GM18517 (cell line): ENCODE results near the gene LAS1L.
"Not testable (repeated sequence)": the region's sequence is repeated elsewhere in the genome, so short reads cannot be mapped to it uniquely, and the experiment has no call there.

Experiments
- ATAC-seq: cut with Tn5 transposase; IDR thresholded peaks from one replicate; pipeline ENCODE4 v1.9.1; 2021; ENCODE audit warnings: mild to moderate bottlenecking, moderate library complexity; ENCODE audit not compliant: unreplicated experiment

The LAS1L gene

GRCh38 chrX:65534450-65535292 is at the start of gene LAS1L:
LAS1L (minus strand) TSS chrX:65534787; CDS start chrX:65534715, 72 bp downstream.
- peak; percentile 99 for ATAC-seq

GRCh38 chrX:65582450-65583082 is 48.0 kb upstream of the LAS1L start:
- ATAC-seq, result no peak

DNA sequence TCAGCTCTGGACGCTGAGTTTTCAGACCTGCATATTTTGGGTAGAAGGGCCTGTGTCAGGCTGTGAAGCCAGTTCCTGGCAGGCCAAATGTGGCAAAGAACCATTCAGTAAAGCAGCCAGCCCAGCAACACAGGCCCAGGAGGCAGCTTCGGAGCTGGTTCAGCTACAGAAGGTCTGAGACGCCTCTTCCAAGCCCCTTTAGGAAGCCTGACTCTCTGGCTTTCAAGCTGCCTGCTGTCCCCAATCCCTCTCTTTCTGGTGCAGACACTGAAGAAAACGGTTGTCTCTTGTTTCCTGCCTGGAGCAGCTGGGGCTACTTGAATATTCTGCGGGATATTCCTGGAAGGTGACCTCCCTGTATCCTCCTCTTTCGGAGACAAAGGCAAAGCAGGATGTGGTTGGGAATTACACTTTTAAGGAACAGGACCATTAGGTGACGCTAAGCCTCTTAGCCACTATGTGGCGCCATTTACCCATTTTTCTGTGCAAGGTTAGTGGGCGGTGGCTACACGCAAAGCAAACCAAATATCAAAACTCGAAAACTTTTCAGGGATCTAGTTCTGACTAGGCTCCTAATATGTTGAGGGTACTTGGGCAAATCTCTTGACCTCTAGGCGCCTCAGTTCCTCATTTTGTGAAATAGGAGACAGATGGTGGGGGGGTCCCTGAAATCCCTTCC is 47.2 kb upstream of the LAS1L start:
- ATAC-seq, result peak; percentile 90

DNA sequence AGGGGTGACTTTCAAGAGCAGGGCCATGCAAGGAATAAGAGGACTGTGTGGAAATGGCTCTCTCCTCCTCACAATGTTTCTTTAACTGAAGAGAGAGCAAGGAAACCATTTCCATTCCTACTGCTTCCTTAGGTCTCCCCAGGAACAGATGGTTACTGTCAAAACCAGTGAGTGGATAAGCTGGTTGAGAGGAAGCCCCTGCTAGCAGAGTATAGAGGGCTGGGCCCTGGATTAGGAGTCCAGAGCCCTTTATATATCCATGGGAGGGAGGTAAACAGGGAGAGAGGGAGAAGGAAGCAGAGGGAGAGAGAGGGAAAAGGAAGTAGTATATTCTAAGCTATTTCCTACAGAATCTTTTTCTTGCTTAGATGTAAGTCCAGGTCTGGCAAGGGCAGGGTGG is 43.8 kb upstream of the LAS1L start:
- ATAC-seq, result no peak

GRCh38 chrX:65576160-65576559 is 41.6 kb upstream of the LAS1L start:
- no peak for ATAC-seq

DNA sequence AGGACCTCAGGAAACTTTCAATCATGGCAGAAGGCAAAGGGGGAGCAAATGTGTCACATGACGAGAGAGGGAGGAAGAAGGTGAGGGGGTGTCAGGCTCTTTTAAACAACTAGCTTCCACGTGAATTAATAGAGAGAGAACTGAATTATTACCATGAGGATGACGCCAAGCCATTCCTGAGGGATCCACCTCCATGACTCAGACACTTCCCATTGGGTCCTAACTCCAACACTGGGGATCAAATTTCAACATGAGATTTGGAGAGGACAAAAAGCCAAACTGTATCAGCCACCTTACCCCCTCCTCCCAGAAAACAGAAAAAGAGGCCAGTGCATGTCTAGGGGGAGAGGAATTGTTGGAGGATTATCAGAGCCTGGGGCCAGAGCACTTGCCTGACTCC is 40.4 kb upstream of the LAS1L start:
- ATAC-seq, result no peak

GRCh38 chrX:65574356-65574755 is 39.8 kb upstream of the LAS1L start:
- ATAC-seq, result no peak

DNA sequence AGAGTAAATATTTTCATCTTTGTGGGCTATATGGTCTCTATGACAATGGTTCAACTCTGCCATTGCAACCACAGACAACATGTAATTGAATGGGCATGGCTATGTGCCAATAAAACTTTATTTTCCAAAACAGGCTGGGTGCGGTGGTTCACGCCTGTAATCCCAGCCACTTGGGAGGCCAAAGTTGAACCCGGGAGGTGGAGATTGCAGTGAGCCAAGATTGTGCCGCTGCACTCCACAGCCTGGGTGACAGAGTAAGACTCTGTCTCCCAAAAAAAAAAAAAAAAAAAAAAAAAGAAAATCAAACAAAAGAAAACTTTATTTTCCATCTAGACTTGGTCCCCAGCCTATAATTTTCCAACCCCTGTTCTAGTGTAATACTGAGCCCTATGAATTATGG is 38.4 kb upstream of the LAS1L start:
- no peak for ATAC-seq

DNA sequence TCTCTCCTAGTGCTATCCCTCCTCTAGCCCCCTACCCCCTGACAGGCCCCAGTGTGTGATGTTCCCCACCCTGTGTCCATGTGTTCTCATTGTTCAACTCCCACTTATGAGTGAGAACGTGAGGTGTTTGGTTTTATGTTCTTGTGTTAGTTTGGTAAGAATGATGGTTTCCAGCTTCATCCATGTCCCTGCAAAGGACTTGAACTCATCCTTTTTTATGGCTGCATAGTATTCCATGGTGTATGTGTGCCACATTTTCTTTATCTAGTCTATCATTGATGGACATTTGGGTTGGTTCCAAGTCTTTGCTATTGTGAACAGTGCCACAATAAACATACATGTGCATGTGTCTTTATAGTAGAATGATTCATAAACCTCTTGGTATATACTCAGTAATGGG is 28.3 kb upstream of the LAS1L start:
- ATAC-seq, result not testable (repeated sequence)

- ATAC-seq, result no peak
These were observed 17.1 kb upstream of the LAS1L start for GRCh38 chrX:65551489-65552339.

DNA sequence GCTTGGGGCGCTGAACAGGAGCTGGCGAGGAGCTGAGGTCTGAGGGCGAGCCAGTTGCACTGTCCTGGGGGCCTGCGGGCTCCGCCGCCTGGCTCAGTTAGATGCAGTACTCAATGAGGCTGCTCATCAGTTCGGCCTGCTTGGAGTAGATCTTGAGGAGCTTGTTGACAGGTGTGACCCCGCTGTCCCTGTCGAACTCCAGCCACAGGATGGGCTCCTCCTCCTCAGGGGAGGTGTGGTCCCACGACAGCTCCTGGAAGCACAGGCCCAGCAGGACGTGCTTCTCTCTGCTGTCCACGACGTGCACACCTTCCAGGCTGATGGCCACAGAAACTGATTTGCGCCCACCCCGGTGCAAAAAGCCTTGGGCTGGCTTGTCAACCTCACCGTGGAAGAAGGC is 16.5 kb upstream of the LAS1L start:
- no peak for ATAC-seq

DNA sequence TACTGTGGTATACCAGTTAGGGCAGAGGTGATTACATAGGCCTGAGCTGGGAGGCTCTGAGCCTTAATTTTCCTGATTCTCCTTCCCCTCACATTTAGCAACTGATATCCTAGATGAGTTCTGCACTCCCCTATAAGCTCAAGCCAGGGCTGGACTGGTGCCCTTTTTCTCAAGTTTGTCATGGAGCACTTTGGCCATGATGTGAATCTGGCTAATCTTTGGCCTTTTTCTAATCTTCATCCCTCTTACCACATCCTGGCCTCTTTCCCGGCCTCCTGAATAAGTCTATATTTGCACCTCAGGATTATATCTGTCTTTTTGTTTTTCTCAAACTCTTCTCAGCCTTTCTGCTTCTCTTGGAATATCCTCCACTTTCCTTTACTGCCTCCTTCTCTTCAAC is 10.9 kb upstream of the LAS1L start:
- no peak for ATAC-seq

DNA sequence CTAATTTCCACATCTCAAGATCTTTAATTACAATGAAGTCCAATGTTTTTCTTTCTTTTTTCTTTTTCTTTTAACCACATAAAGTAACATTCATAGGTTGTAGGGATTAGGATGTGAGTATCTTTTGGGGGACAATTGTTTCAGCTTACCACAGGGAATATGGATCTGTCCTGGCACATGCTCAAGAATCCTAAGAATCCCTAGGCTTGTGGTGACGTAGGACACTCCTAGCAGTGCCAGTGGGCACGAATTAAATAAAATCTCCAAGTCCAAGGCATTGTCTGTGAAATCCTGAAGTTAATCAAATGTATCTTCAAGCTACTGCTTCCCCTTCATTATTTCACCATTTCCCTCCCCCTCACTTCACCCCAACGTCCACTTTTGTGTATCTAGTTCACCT is 2.6 kb upstream of the LAS1L start:
- no peak for ATAC-seq

- no peak for ATAC-seq
These were observed 1.7 kb upstream of the LAS1L start for GRCh38 chrX:65536291-65536690.

DNA sequence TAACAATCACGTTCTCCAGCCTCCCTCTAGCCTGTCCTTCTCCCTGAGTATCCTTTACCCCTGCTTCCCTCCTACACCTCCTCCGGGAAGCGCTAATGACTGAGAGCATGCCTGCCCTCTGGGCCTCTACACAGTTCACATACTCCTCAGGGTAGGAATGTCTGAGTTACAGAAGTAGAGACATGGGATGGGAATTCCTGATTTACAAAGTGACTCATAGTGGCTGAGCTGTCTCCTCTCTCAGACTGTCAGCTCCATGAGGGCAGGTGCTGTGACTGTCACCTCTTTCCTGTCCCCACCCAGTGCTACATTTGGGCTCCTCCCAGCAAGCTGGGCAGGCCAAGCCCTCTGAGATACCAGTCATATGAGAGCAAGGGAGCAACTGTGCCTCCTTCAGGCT is 2.6 kb downstream of the LAS1L start:
- no peak for ATAC-seq

DNA sequence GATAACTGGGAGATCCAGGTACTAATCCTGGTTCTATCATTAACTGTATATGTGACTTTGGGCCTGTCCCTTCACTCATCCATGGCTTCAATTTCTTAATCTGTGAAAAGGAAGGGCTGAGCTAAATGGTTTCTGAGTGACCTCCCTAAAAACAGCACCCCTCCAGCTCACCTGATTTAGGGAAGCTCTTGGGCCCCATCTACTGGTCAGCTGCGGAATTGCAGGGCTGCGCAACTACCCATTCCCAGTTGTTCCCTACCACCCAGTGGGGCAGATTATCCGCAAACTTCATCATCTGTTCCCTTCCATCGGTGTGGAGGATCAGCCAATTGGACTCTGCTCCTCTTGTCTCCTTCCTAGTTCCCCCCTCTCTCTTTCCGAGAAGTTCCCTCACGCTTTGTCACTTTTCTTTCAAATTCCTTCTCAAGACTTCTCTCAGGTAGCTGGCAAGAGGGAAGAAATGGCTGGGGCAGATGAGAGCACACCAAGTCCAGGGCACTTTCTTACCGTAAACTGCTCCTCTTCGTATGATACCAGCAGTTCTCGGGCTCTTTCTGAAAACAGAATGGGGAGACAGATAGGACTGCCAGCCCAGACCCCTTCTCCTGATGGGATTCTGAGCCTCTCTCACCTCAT is 5.8 kb downstream of the LAS1L start:
- ATAC-seq, result no peak

- ATAC-seq, result no peak
These were observed 6.3 kb downstream of the LAS1L start for GRCh38 chrX:65528293-65528692.

DNA sequence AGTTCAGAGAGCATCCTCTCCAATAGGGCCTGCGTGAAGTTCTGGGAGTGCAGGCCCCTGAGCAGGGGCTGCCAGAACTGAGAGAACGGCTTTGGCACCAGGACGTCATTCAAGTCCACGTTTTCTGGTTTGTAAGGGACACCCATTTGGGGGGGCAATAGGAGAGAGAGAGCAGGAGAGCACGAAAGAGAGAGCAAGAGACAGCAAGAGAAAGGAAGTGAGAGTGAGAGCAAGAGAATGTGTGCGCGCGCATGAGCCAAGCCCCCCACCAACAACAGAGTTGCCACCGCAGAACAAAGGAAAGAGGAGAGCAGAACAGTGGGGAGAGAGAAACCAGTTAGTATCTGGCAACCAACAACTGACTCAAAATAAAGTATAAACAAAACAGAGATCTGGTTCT is 10.4 kb downstream of the LAS1L start:
- ATAC-seq, result no peak

DNA sequence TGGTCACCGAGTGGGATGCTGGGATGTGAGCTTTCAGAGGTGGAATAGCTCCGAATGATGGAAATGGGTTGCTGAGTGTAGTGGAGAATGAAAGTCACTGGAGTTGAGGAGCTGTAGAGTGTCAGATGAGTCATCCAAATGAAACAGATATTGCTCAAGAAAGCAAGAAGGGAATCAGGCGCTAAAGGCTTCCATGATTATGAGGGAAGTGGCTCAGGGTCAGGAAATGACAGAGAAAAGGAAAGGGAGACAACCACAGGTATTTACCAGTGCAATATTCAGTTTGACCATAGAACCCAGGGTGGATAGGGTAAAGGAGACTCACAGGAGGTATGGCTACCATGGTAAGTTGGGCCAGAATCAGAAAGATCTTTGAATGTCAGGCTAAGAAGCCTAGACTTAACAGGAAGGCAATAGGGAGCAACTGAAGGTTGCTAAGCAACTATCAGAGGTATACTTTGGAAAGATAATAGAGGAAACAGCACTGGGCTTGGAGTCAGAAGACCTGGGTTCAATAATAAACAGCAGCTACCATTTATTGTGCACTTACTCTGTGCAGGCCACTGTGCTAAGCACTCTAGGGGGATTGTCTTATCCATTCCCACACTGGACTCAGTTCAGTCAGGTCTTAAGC is 11.7 kb downstream of the LAS1L start:
- ATAC-seq, result no peak

- ATAC-seq, result not testable (repeated sequence)
These were observed 15.1 kb downstream of the LAS1L start for GRCh38 chrX:65519530-65519929.
